Spleen (tissue), 7 donors: ENCODE data around the gene ELP4.

Source experiments
- POLR2AphosphoS5 ChIP-seq, 3 donors: sonication (generic); formaldehyde crosslinking; IDR thresholded peaks; one replicate each; pipeline ENCODE4 v1.5.1; 2017; ENCODE audit warnings: antibody characterized with exemption in 3 of 3
- TF ChIP-seq, protein P1 (sequence below), 11 experiments: fragments of 200-600 bp in 7 of 11; fragments of 450-650 bp in 4 of 11; sonication (generic) in 4 of 11; IDR thresholded peaks in 8 of 11; conservative IDR thresholded peaks in 3 of 11; 1 replicate in 7 of 11; 2 replicates in 4 of 11; pipeline versions ENCODE4 v1.4.0 to v1.8.0; 2016 to 2021; ENCODE audit warnings: antibody characterized with exemption in 11 of 11, inconsistent platforms in 4 of 11, mild to moderate bottlenecking in 1 of 11
- donor health status: DM: no; HTN: no; CAD: no; lungs with moderate emphysema.
- donor health status: DM: no; HTN: no; CAD: no.
- donor health status: DM: no; HTN: no; CAD: no.

DNA sequence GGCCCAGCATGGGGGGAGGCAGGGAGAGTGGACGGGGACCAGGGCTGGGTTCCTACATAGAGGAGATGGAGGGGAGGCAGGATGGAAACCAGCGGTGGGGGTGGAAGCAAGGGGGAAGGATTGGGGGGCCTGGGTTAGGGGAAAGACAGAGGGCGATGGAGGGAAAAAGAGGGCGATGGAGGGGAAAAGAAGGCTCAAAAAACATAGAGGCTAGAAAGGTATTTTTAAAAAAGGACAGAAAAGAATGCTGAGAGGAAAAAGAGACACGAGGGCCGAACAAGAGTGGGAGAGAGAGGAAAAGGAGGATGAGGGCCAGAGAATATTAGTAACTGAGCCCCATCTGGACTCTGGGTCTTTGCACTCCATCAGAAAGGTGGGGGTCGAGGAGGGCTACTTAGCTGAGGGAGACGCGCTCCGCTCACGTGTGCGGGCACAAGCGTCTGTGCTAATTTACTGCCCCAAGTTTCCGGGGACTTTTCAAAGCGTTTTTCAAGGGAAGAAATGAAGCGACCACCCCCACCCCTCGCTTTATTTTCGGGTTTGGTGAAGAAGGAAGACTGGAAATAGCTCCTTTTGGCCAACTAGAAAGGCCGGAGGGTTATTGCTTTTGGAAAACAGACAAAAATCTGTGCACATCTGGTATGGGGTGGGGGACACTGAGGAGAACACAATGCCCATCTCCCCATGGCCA lies 287.1 kb downstream of the ELP4 start:
- TF ChIP-seq, protein P1, sequence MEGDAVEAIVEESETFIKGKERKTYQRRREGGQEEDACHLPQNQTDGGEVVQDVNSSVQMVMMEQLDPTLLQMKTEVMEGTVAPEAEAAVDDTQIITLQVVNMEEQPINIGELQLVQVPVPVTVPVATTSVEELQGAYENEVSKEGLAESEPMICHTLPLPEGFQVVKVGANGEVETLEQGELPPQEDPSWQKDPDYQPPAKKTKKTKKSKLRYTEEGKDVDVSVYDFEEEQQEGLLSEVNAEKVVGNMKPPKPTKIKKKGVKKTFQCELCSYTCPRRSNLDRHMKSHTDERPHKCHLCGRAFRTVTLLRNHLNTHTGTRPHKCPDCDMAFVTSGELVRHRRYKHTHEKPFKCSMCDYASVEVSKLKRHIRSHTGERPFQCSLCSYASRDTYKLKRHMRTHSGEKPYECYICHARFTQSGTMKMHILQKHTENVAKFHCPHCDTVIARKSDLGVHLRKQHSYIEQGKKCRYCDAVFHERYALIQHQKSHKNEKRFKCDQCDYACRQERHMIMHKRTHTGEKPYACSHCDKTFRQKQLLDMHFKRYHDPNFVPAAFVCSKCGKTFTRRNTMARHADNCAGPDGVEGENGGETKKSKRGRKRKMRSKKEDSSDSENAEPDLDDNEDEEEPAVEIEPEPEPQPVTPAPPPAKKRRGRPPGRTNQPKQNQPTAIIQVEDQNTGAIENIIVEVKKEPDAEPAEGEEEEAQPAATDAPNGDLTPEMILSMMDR (IDR thresholded peaks at IDR 0.05 in 8 of 11, conservative IDR thresholded peaks at IDR 0.05 in 3 of 11) = no peak
- no peak for TF ChIP-seq POLR2AphosphoS5 (IDR thresholded peaks at IDR 0.05)
